Suppressor macrophage treated with lipopolysaccharide for 1 hour (primary cell): ENCODE measurements around the gene VPS35.

Source experiments
- DNase-seq, 3 donors: peaks; one replicate each; pipeline ENCODE4 v3.0.0-alpha.2; 2020 to 2022

Gene VPS35

GRCh38 chr16:46688654-46689364, at the start of gene VPS35:
VPS35 (minus strand) TSS chr16:46689178; CDS start chr16:46689133, 45 bp downstream.
- DNase-seq: peak; percentile 99 to 100 (median 100)

GRCh38 chr16:46737621-46738214, 48.7 kb upstream of the VPS35 start:
- no peak for DNase-seq

- no peak for DNase-seq
Measured at GRCh38 chr16:46736695-46737094, 47.7 kb upstream of the VPS35 start.

- no peak for DNase-seq
Measured at GRCh38 chr16:46733319-46733830, 44.4 kb upstream of the VPS35 start.

- DNase-seq: no peak
Measured at GRCh38 chr16:46732561-46732960, 43.6 kb upstream of the VPS35 start.

GRCh38 chr16:46731691-46732555, 42.9 kb upstream of the VPS35 start:
- no peak for DNase-seq

GRCh38 chr16:46730801-46731690, 42.1 kb upstream of the VPS35 start:
- DNase-seq: no peak

GRCh38 chr16:46730126-46730525, 41.1 kb upstream of the VPS35 start:
- DNase-seq: no peak

GRCh38 chr16:46729326-46729995, 40.5 kb upstream of the VPS35 start:
- no peak for DNase-seq

GRCh38 chr16:46728806-46729205, 39.8 kb upstream of the VPS35 start:
- DNase-seq: peak in 1 of 3 donors; percentile 25

GRCh38 chr16:46727630-46728029, 38.7 kb upstream of the VPS35 start:
- no peak for DNase-seq

GRCh38 chr16:46727184-46727583, 38.2 kb upstream of the VPS35 start:
- no peak for DNase-seq

- DNase-seq: no peak
Measured at GRCh38 chr16:46721885-46722284, 32.9 kb upstream of the VPS35 start.

GRCh38 chr16:46720619-46721018, 31.6 kb upstream of the VPS35 start:
- DNase-seq: no peak

- DNase-seq: no peak
Measured at GRCh38 chr16:46719528-46719927, 30.6 kb upstream of the VPS35 start.

- DNase-seq: no peak
Measured at GRCh38 chr16:46718214-46718613, 29.2 kb upstream of the VPS35 start.

GRCh38 chr16:46717692-46718091, 28.7 kb upstream of the VPS35 start:
- no peak for DNase-seq

- DNase-seq: no peak
Measured at GRCh38 chr16:46715769-46716305, 26.9 kb upstream of the VPS35 start.

GRCh38 chr16:46714797-46715591, 26.0 kb upstream of the VPS35 start:
- DNase-seq: no peak

- no peak for DNase-seq
Measured at GRCh38 chr16:46713634-46714033, 24.7 kb upstream of the VPS35 start.

- peak; percentile 59 to 78 (median 76) for DNase-seq
Measured at GRCh38 chr16:46712911-46713310, 23.9 kb upstream of the VPS35 start.
